Measurements from ENCODE around the gene ZC3H12C.

- TF ChIP-seq CTCF (IDR thresholded peaks at IDR 0.05) (no peak), POLR2A (IDR thresholded peaks at IDR 0.05) (no peak)
Observed at GRCh38 chr11:110126936-110127335, 33.7 kb downstream of the ZC3H12C start.
